IMR-90 (cell line): ENCODE measurements around the gene GPR15.

ENCODE experiments used
- CTCF ChIP-seq: conservative IDR thresholded peaks from 2 replicates; pipeline ENCODE4 v1.5.1; 2012; ENCODE audit warnings: mild to moderate bottlenecking, low read depth, low read length, improper control_type of control experiment
- FOS ChIP-seq: fragments of 150-350 bp; IDR thresholded peaks from 2 replicates; pipeline ENCODE4 v1.6.1; 2016; ENCODE audit warnings: low read depth, low read length
- MAFK ChIP-seq: IDR thresholded peaks from 2 replicates; pipeline ENCODE4 v1.6.1; 2012; ENCODE audit warnings: low read depth, low read length, improper control_type of control experiment
- MXI1 ChIP-seq: IDR thresholded peaks from 2 replicates; pipeline ENCODE4 v1.6.1; 2012; ENCODE audit warnings: low read depth, mild to moderate bottlenecking, low read length, moderate library complexity, borderline replicate concordance
- POLR2A ChIP-seq: IDR thresholded peaks from 2 replicates; pipeline ENCODE4 v1.6.1; 2012; ENCODE audit warnings: mild to moderate bottlenecking, low read depth, low read length
- USF2 ChIP-seq: fragments of 150-350 bp; IDR thresholded peaks from 2 replicates; pipeline ENCODE4 v1.6.1; 2017; ENCODE audit warnings: mild to moderate bottlenecking, antibody characterized with exemption, low read length, low read depth

- TF ChIP-seq MAFK (no peak), FOS (no peak), POLR2A (no peak), CTCF (no peak), USF2 (no peak), MXI1 (no peak)
These were observed 19.1 kb downstream of the GPR15 start for GRCh38 chr3:98550833-98551232.
